ENCODE measurements around the gene FANCG.

FANCG gene

GRCh38 chr9:35110327-35110761, 30.6 kb upstream of the FANCG start:
- Histone ChIP-seq H3K27me3 (ENCODE audit: low read depth, low read length) (no peaks in the 10 kb centered on the region), H3K27ac (ENCODE audit: low read length) (peak overlapping the region; percentile 89), H3K4me1 (ENCODE audit: control insufficient read depth in 1 of 2, insufficient read depth in 2 of 2, low read length in 2 of 2) (peaks cover 30 to 49% of the 10 kb centered on the region in 2 donors), H3K36me3 (ENCODE audit: control insufficient read depth in 1 of 2, insufficient read depth in 2 of 2, low read length in 2 of 2) (peaks cover 14 to 38% of the 10 kb centered on the region in 2 donors), H3K4me3 (ENCODE audit: low read depth in 1 of 2, low read length in 2 of 2) (peak overlapping the region; percentile 76 to 77), H3K9me3 (ENCODE audit: control insufficient read depth in 1 of 2, low read length in 2 of 2) (no peaks in the 10 kb centered on the region)

- Histone ChIP-seq H3K27me3 (ENCODE audit: low read depth, low read length) (no peaks in the 10 kb centered on the region), H3K4me3 (ENCODE audit: low read depth in 1 of 2, low read length in 2 of 2) (no peak overlapping the region), H3K4me1 (ENCODE audit: control insufficient read depth in 1 of 2, insufficient read depth in 2 of 2, low read length in 2 of 2) (peaks cover 22 to 37% of the 10 kb centered on the region in 2 donors), H3K36me3 (ENCODE audit: control insufficient read depth in 1 of 2, insufficient read depth in 2 of 2, low read length in 2 of 2) (peaks cover 22 to 47% of the 10 kb centered on the region in 2 donors), H3K27ac (ENCODE audit: low read length) (no peak overlapping the region), H3K9me3 (ENCODE audit: control insufficient read depth in 1 of 2, low read length in 2 of 2) (no peaks in the 10 kb centered on the region)
Observed at GRCh38 chr9:35108946-35109575, 29.3 kb upstream of the FANCG start.

GRCh38 chr9:35108461-35108860, 28.7 kb upstream of the FANCG start:
- H3K36me3 ChIP-seq (ENCODE audit: control insufficient read depth in 1 of 2, insufficient read depth in 2 of 2, low read length in 2 of 2) = peaks cover 22 to 47% of the 10 kb centered on the region in 2 donors
- no peaks in the 10 kb centered on the region for H3K27me3 ChIP-seq (ENCODE audit: low read depth, low read length)
- H3K4me3 ChIP-seq (ENCODE audit: low read depth in 1 of 2, low read length in 2 of 2) = no peak overlapping the region
- no peak overlapping the region for H3K27ac ChIP-seq (ENCODE audit: low read length)
- H3K9me3 ChIP-seq (ENCODE audit: control insufficient read depth in 1 of 2, low read length in 2 of 2) = no peaks in the 10 kb centered on the region
- peaks cover 20 to 34% of the 10 kb centered on the region in 2 donors for H3K4me1 ChIP-seq (ENCODE audit: control insufficient read depth in 1 of 2, insufficient read depth in 2 of 2, low read length in 2 of 2)

- Histone ChIP-seq H3K27me3 (ENCODE audit: low read depth, low read length) (no peaks in the 10 kb centered on the region), H3K4me3 (ENCODE audit: low read depth in 1 of 2, low read length in 2 of 2) (no peak overlapping the region), H3K27ac (ENCODE audit: low read length) (no peak overlapping the region), H3K9me3 (ENCODE audit: control insufficient read depth in 1 of 2, low read length in 2 of 2) (no peaks in the 10 kb centered on the region), H3K36me3 (ENCODE audit: control insufficient read depth in 1 of 2, insufficient read depth in 2 of 2, low read length in 2 of 2) (peaks cover 22 to 47% of the 10 kb centered on the region in 2 donors), H3K4me1 (ENCODE audit: control insufficient read depth in 1 of 2, insufficient read depth in 2 of 2, low read length in 2 of 2) (peaks cover 17 to 32% of the 10 kb centered on the region in 2 donors)
Observed at GRCh38 chr9:35107297-35108290, 27.9 kb upstream of the FANCG start.

- Histone ChIP-seq H3K27me3 (ENCODE audit: low read depth, low read length) (no peaks in the 10 kb centered on the region), H3K4me3 (ENCODE audit: low read depth in 1 of 2, low read length in 2 of 2) (no peak overlapping the region), H3K9me3 (ENCODE audit: control insufficient read depth in 1 of 2, low read length in 2 of 2) (no peaks in the 10 kb centered on the region), H3K4me1 (ENCODE audit: control insufficient read depth in 1 of 2, insufficient read depth in 2 of 2, low read length in 2 of 2) (peaks cover 18 to 34% of the 10 kb centered on the region in 2 donors), H3K27ac (ENCODE audit: low read length) (no peak overlapping the region), H3K36me3 (ENCODE audit: control insufficient read depth in 1 of 2, insufficient read depth in 2 of 2, low read length in 2 of 2) (peaks cover 22 to 46% of the 10 kb centered on the region in 2 donors)
Observed at GRCh38 chr9:35106343-35106730, 26.6 kb upstream of the FANCG start.

GRCh38 chr9:35105571-35106342, 26.0 kb upstream of the FANCG start:
- H3K4me3 ChIP-seq (ENCODE audit: low read depth in 1 of 2, low read length in 2 of 2) = no peak overlapping the region
- H3K27ac ChIP-seq (ENCODE audit: low read length) = no peak overlapping the region
- no peaks in the 10 kb centered on the region for H3K27me3 ChIP-seq (ENCODE audit: low read depth, low read length)
- H3K9me3 ChIP-seq (ENCODE audit: control insufficient read depth in 1 of 2, low read length in 2 of 2) = no peaks in the 10 kb centered on the region
- peaks cover 16 to 34% of the 10 kb centered on the region in 2 donors for H3K4me1 ChIP-seq (ENCODE audit: control insufficient read depth in 1 of 2, insufficient read depth in 2 of 2, low read length in 2 of 2)
- peaks cover 25 to 52% of the 10 kb centered on the region in 2 donors for H3K36me3 ChIP-seq (ENCODE audit: control insufficient read depth in 1 of 2, insufficient read depth in 2 of 2, low read length in 2 of 2)

GRCh38 chr9:35105126-35105525, 25.4 kb upstream of the FANCG start:
- Histone ChIP-seq H3K27me3 (ENCODE audit: low read depth, low read length) (no peaks in the 10 kb centered on the region), H3K9me3 (ENCODE audit: control insufficient read depth in 1 of 2, low read length in 2 of 2) (no peaks in the 10 kb centered on the region), H3K4me3 (ENCODE audit: low read depth in 1 of 2, low read length in 2 of 2) (no peak overlapping the region), H3K36me3 (ENCODE audit: control insufficient read depth in 1 of 2, insufficient read depth in 2 of 2, low read length in 2 of 2) (peaks cover 31 to 58% of the 10 kb centered on the region in 2 donors), H3K27ac (ENCODE audit: low read length) (no peak overlapping the region), H3K4me1 (ENCODE audit: control insufficient read depth in 1 of 2, insufficient read depth in 2 of 2, low read length in 2 of 2) (peaks cover 14 to 28% of the 10 kb centered on the region in 2 donors)

- Histone ChIP-seq H3K27me3 (ENCODE audit: low read depth, low read length) (no peaks in the 10 kb centered on the region), H3K27ac (ENCODE audit: low read length) (no peak overlapping the region), H3K36me3 (ENCODE audit: control insufficient read depth in 1 of 2, insufficient read depth in 2 of 2, low read length in 2 of 2) (peaks cover 36 to 63% of the 10 kb centered on the region in 2 donors), H3K4me1 (ENCODE audit: control insufficient read depth in 1 of 2, insufficient read depth in 2 of 2, low read length in 2 of 2) (peaks cover 14 to 22% of the 10 kb centered on the region in 2 donors), H3K4me3 (ENCODE audit: low read depth in 1 of 2, low read length in 2 of 2) (no peak overlapping the region), H3K9me3 (ENCODE audit: control insufficient read depth in 1 of 2, low read length in 2 of 2) (no peaks in the 10 kb centered on the region)
Observed at GRCh38 chr9:35104586-35104985, 24.8 kb upstream of the FANCG start.

- Histone ChIP-seq H3K27ac (ENCODE audit: low read length) (peak overlapping the region; percentile 94), H3K9me3 (ENCODE audit: control insufficient read depth in 1 of 2, low read length in 2 of 2) (no peaks in the 10 kb centered on the region), H3K4me1 (ENCODE audit: control insufficient read depth in 1 of 2, insufficient read depth in 2 of 2, low read length in 2 of 2) (peaks cover 14 to 22% of the 10 kb centered on the region in 2 donors), H3K4me3 (ENCODE audit: low read depth in 1 of 2, low read length in 2 of 2) (peak overlapping the region; percentile 83 to 91), H3K27me3 (ENCODE audit: low read depth, low read length) (no peaks in the 10 kb centered on the region), H3K36me3 (ENCODE audit: control insufficient read depth in 1 of 2, insufficient read depth in 2 of 2, low read length in 2 of 2) (peaks cover 39 to 66% of the 10 kb centered on the region in 2 donors)
Observed at GRCh38 chr9:35103660-35104191, 24.0 kb upstream of the FANCG start.

GRCh38 chr9:35102769-35103659, 23.3 kb upstream of the FANCG start, which contains the start of gene STOML2:
Gene STOML2, minus strand, starts transcription at chr9:35103131. Its CDS starts 37 bp downstream, at chr9:35103094.
- Histone ChIP-seq H3K27me3 (ENCODE audit: low read depth, low read length) (no peaks in the 10 kb centered on the region), H3K4me3 (ENCODE audit: low read depth in 1 of 2, low read length in 2 of 2) (peak within 1 kb of the TSS; percentile 83 to 91), H3K4me1 (ENCODE audit: control insufficient read depth in 1 of 2, insufficient read depth in 2 of 2, low read length in 2 of 2) (peaks cover 14 to 22% of the 10 kb centered on the region in 2 donors), H3K9me3 (ENCODE audit: control insufficient read depth in 1 of 2, low read length in 2 of 2) (no peaks in the 10 kb centered on the region), H3K27ac (ENCODE audit: low read length) (peak within 1 kb of the TSS; percentile 94), H3K36me3 (ENCODE audit: control insufficient read depth in 1 of 2, insufficient read depth in 2 of 2, low read length in 2 of 2) (peaks cover 39 to 59% of the 10 kb centered on the region in 2 donors)
